ENCODE data around the gene CTNNA3. TPM values are rescaled to one million over a fixed set of nuclear protein-coding genes. Genes with fewer than 3 reads are reported as not detected.

Gene CTNNA3
- total RNA-seq, 1 experiment from 2014 or later, result 0.85 TPM

DNA sequence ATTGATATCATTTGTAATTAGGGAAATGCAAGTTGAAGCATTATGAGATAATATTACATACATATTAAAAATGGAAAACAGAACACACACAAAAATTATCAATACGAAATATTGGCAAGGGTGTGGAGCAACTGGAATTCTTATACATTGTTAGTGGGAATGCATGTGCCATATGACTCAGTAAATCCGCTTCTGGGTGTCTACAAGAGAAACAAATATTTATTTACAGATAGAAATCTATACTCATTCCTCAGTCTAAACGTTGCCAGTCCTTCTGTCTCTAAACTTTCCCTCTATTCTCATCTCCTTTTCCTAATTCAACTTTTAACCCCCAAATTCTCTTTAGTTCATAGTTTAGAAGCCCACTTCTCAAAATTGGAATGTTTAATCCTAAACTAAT is 940.5 kb downstream of the CTNNA3 start:
- Histone ChIP-seq H3K27me3 (ENCODE audit: control insufficient read depth, insufficient read depth, low read length) (no peaks in the 10 kb centered on the region), H3K4me1 (ENCODE audit: control insufficient read depth, insufficient read depth, low read length) (no peaks in the 10 kb centered on the region), H3K27ac (ENCODE audit: low read length) (no peak overlapping the region), H3K4me3 (ENCODE audit: low read depth in 2 of 2, low read length in 2 of 2) (no peak overlapping the region), H3K36me3 (ENCODE audit: control insufficient read depth, insufficient read depth, low read length) (no peaks in the 10 kb centered on the region), H3K9me3 (ENCODE audit: control insufficient read depth, insufficient read depth, low read depth, low read length) (0 out of 2 replicates have a peak, but pooled peaks cover 2% of the 10 kb centered on the region)
- ChIA-PET POLR2A (no interaction called here), CTCF (no interaction called here)
- intact Hi-C loops (cut with micrococcal nuclease; ENCODE audit: unreplicated experiment), result no loop called here
- TF ChIP-seq POLR2AphosphoS5 (IDR thresholded peaks at IDR 0.05; ENCODE audit: low read depth, low read length) (no peak), SIN3A (IDR thresholded peaks at IDR 0.05; ENCODE audit: borderline replicate concordance, insufficient read depth, low read depth, low read length) (no peak), TCF7L2 (IDR thresholded peaks at IDR 0.05; ENCODE audit: low read depth, low read length) (no peak)
- TF ChIP-seq, protein P1, sequence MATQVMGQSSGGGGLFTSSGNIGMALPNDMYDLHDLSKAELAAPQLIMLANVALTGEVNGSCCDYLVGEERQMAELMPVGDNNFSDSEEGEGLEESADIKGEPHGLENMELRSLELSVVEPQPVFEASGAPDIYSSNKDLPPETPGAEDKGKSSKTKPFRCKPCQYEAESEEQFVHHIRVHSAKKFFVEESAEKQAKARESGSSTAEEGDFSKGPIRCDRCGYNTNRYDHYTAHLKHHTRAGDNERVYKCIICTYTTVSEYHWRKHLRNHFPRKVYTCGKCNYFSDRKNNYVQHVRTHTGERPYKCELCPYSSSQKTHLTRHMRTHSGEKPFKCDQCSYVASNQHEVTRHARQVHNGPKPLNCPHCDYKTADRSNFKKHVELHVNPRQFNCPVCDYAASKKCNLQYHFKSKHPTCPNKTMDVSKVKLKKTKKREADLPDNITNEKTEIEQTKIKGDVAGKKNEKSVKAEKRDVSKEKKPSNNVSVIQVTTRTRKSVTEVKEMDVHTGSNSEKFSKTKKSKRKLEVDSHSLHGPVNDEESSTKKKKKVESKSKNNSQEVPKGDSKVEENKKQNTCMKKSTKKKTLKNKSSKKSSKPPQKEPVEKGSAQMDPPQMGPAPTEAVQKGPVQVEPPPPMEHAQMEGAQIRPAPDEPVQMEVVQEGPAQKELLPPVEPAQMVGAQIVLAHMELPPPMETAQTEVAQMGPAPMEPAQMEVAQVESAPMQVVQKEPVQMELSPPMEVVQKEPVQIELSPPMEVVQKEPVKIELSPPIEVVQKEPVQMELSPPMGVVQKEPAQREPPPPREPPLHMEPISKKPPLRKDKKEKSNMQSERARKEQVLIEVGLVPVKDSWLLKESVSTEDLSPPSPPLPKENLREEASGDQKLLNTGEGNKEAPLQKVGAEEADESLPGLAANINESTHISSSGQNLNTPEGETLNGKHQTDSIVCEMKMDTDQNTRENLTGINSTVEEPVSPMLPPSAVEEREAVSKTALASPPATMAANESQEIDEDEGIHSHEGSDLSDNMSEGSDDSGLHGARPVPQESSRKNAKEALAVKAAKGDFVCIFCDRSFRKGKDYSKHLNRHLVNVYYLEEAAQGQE (IDR thresholded peaks at IDR 0.05; ENCODE audit: insufficient read depth in 1 of 2, low read depth in 2 of 2, low read length in 1 of 2), result no peak
- TF ChIP-seq, protein P2, sequence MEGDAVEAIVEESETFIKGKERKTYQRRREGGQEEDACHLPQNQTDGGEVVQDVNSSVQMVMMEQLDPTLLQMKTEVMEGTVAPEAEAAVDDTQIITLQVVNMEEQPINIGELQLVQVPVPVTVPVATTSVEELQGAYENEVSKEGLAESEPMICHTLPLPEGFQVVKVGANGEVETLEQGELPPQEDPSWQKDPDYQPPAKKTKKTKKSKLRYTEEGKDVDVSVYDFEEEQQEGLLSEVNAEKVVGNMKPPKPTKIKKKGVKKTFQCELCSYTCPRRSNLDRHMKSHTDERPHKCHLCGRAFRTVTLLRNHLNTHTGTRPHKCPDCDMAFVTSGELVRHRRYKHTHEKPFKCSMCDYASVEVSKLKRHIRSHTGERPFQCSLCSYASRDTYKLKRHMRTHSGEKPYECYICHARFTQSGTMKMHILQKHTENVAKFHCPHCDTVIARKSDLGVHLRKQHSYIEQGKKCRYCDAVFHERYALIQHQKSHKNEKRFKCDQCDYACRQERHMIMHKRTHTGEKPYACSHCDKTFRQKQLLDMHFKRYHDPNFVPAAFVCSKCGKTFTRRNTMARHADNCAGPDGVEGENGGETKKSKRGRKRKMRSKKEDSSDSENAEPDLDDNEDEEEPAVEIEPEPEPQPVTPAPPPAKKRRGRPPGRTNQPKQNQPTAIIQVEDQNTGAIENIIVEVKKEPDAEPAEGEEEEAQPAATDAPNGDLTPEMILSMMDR (IDR thresholded peaks at IDR 0.05), result no peak
- no peak for DNase-seq (ENCODE audit: low read depth, low spot score)
- no peak for ATAC-seq
- no TSS peak for BruUV-seq (replicated peaks)
- in situ Hi-C loops (cut with HindIII; ENCODE audit: low pct_unique_long_range_greater_than_20kb, low sequenced_read_pairs), result no loop called here

DNA sequence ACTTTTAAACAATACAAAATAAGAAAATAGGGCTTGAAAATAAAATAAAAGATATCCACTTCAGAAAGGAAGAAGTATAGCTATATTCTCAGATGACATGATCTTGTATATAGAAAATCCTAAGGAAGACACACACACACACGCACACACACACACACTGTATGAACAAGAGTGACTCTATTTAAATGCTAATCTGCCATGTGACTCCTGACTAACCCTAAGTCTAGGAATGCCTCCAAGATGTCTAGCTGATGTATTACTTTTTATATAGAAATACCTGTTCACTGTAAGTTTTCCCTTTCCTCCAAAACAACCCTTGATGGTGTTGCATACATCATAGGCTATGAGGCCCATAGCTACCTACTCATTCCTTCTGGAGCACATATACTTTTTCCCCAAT is 943.3 kb downstream of the CTNNA3 start:
- Histone ChIP-seq H3K4me3 (ENCODE audit: low read depth in 2 of 2, low read length in 2 of 2) (no peak overlapping the region), H3K27me3 (ENCODE audit: control insufficient read depth, insufficient read depth, low read length) (no peaks in the 10 kb centered on the region), H3K9me3 (ENCODE audit: control insufficient read depth, insufficient read depth, low read depth, low read length) (0 out of 2 replicates have a peak, but pooled peaks cover 2% of the 10 kb centered on the region), H3K4me1 (ENCODE audit: control insufficient read depth, insufficient read depth, low read length) (no peaks in the 10 kb centered on the region), H3K27ac (ENCODE audit: low read length) (no peak overlapping the region), H3K36me3 (ENCODE audit: control insufficient read depth, insufficient read depth, low read length) (no peaks in the 10 kb centered on the region)
- ATAC-seq (no peak), DNase-seq (ENCODE audit: low read depth, low spot score) (no peak)
- TF ChIP-seq TCF7L2 (IDR thresholded peaks at IDR 0.05; ENCODE audit: low read depth, low read length) (no peak), POLR2AphosphoS5 (IDR thresholded peaks at IDR 0.05; ENCODE audit: low read depth, low read length) (no peak)
- no TSS peak for BruUV-seq (replicated peaks)
- intact Hi-C loops (cut with micrococcal nuclease; ENCODE audit: unreplicated experiment) (no loop called here), in situ Hi-C loops (cut with HindIII; ENCODE audit: low pct_unique_long_range_greater_than_20kb, low sequenced_read_pairs) (no loop called here)
- CTCF ChIA-PET, result no interaction called here
- POLR2A ChIA-PET, result no interaction called here

DNA sequence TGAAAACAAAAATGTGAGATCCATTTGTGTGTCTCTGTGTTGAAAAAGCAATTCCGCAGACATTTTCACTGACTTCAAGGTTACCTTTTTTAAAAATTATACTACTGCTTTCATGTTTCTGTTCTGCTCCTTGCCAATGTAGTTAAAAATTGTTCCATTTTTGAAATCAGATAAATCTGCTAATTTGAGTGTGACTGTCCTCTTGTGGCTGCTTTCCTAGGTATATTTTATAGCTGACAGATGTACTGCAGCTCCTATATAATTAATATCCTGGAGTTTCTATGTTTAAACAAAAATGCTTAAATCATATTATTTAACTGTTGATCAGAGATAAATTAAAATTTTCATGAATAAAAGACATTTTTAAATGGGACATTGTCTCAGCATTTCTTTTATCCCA is 947.8 kb downstream of the CTNNA3 start:
- intact Hi-C loops (cut with micrococcal nuclease; ENCODE audit: unreplicated experiment), result no loop called here
- BruUV-seq (replicated peaks), result no TSS peak
- Histone ChIP-seq H3K36me3 (ENCODE audit: control insufficient read depth, insufficient read depth, low read length) (no peaks in the 10 kb centered on the region), H3K27me3 (ENCODE audit: control insufficient read depth, insufficient read depth, low read length) (no peaks in the 10 kb centered on the region), H3K9me3 (ENCODE audit: control insufficient read depth, insufficient read depth, low read depth, low read length) (0 out of 2 replicates have a peak, but pooled peaks cover 2% of the 10 kb centered on the region), H3K4me1 (ENCODE audit: control insufficient read depth, insufficient read depth, low read length) (no peaks in the 10 kb centered on the region), H3K4me3 (ENCODE audit: low read depth in 2 of 2, low read length in 2 of 2) (no peak overlapping the region), H3K27ac (ENCODE audit: low read length) (no peak overlapping the region)
- CTCF ChIA-PET, result no interaction called here
- ATAC-seq, result no peak
- POLR2A ChIA-PET, result no interaction called here
- no peak for DNase-seq (ENCODE audit: low read depth, low spot score)
- TF ChIP-seq POLR2AphosphoS5 (IDR thresholded peaks at IDR 0.05; ENCODE audit: low read depth, low read length) (no peak), SIN3A (IDR thresholded peaks at IDR 0.05; ENCODE audit: borderline replicate concordance, insufficient read depth, low read depth, low read length) (no peak), TCF7L2 (IDR thresholded peaks at IDR 0.05; ENCODE audit: low read depth, low read length) (no peak)
- TF ChIP-seq, protein P1 (IDR thresholded peaks at IDR 0.05; ENCODE audit: insufficient read depth in 1 of 2, low read depth in 2 of 2, low read length in 1 of 2), result no peak
- TF ChIP-seq, protein P2 (IDR thresholded peaks at IDR 0.05), result no peak; the same call in 1 of the 2 replicates
- in situ Hi-C loops (cut with HindIII; ENCODE audit: low pct_unique_long_range_greater_than_20kb, low sequenced_read_pairs), result no loop called here
